HEK293 (cell line): ENCODE results near the gene NCKAP5.

ENCODE experiments used
- CTCF ChIA-PET: fragments of 350-600 bp; formaldehyde crosslinking; extraction: SDS; loops from one replicate; lab custom pipeline; 2021; ENCODE audit warnings: antibody characterized with exemption; lab: Yijun Ruan, JAX
- POLR2A ChIA-PET: fragments of 300-600 bp; formaldehyde crosslinking; extraction: SDS; loops from one replicate; lab custom pipeline; 2020; ENCODE audit warnings: antibody characterized with exemption, inconsistent platforms; lab: Yijun Ruan, JAX
- H3K27ac ChIP-seq: fragments of 200-500 bp; sonication (Bioruptor generic); 2 replicates; pipeline ENCODE4 v1.5.1; 2014; ENCODE audit warnings: low read depth, low read length, control low read depth, inconsistent platforms; ENCODE audit errors: extremely low read depth
- H3K36me3 ChIP-seq, 2 experiments: fragments of 200-500 bp in 1 of 2; sonication (Bioruptor generic) in 1 of 2; 1 replicate in 1 of 2; 2 replicates in 1 of 2; pipeline ENCODE4 v1.5.1; 2014 to 2017; ENCODE audit warnings: inconsistent platforms in 2 of 2, low read length in 2 of 2; ENCODE audit not compliant: control insufficient read depth in 2 of 2, insufficient read depth in 1 of 2
- H3K4me1 ChIP-seq: fragments of 200-500 bp; sonication (Bioruptor generic); 2 replicates; pipeline ENCODE4 v1.5.1; 2014; ENCODE audit warnings: mild to moderate bottlenecking, low read length, inconsistent platforms; ENCODE audit not compliant: control insufficient read depth, insufficient read depth
- H3K4me3 ChIP-seq: 2 replicates; pipeline ENCODE4 v1.5.1; 2011; ENCODE audit warnings: low read depth, mild to moderate bottlenecking, control low read depth, low read length, moderate library complexity
- H3K9me3 ChIP-seq: fragments of 200-500 bp; sonication (Bioruptor generic); 2 replicates; pipeline ENCODE4 v1.5.1; 2014; ENCODE audit warnings: low read depth, low read length, inconsistent platforms; ENCODE audit not compliant: control insufficient read depth, insufficient read depth
- GLI2 ChIP-seq: fragments of 450-650 bp; formaldehyde crosslinking; IDR thresholded peaks from 2 replicates; pipeline ENCODE4; 2017; ENCODE audit warnings: missing biosample characterization, missing genetic modification characterization, low read depth, borderline replicate concordance
- IKZF3 ChIP-seq: fragments of 450-650 bp; IDR thresholded peaks from 2 replicates; pipeline ENCODE4 v1.5.0; 2018; ENCODE audit warnings: missing biosample characterization, mild to moderate bottlenecking, missing genetic modification characterization, moderate library complexity
- KLF1 ChIP-seq: fragments of 450-650 bp; formaldehyde crosslinking; IDR thresholded peaks from 2 replicates; pipeline ENCODE4 v1.5.1; 2016; ENCODE audit warnings: missing biosample characterization, missing genetic modification characterization
- KLF8 ChIP-seq: fragments of 450-650 bp; formaldehyde crosslinking; IDR thresholded peaks from 2 replicates; pipeline ENCODE4 v1.5.1; 2016; ENCODE audit warnings: missing biosample characterization, missing genetic modification characterization
- MYNN ChIP-seq: fragments of 450-650 bp; formaldehyde crosslinking; IDR thresholded peaks from 2 replicates; pipeline ENCODE4 v1.5.1; 2016; ENCODE audit warnings: missing biosample characterization, missing genetic modification characterization, borderline replicate concordance
- SP2 ChIP-seq: fragments of 450-650 bp; formaldehyde crosslinking; IDR thresholded peaks from 2 replicates; pipeline ENCODE4 v1.5.1; 2016; ENCODE audit warnings: missing biosample characterization, missing genetic modification characterization
- SP7 ChIP-seq: fragments of 450-650 bp; formaldehyde crosslinking; IDR thresholded peaks from 2 replicates; pipeline ENCODE4 v1.5.1; 2016; ENCODE audit warnings: missing biosample characterization, missing genetic modification characterization
- YY1 ChIP-seq: fragments of 450-650 bp; formaldehyde crosslinking; IDR thresholded peaks from 2 replicates; pipeline ENCODE4 v1.5.1; 2018; ENCODE audit warnings: missing biosample characterization, missing genetic modification characterization
- ZBTB1 ChIP-seq: fragments of 450-650 bp; formaldehyde crosslinking; IDR thresholded peaks from 2 replicates; pipeline ENCODE4 v1.5.1; 2016; ENCODE audit warnings: missing biosample characterization, missing genetic modification characterization
- ZBTB17 ChIP-seq: fragments of 450-650 bp; formaldehyde crosslinking; IDR thresholded peaks from 2 replicates; pipeline ENCODE4 v1.5.1; 2016; ENCODE audit warnings: missing biosample characterization, missing genetic modification characterization
- ZNF10 ChIP-seq: fragments of 450-650 bp; formaldehyde crosslinking; IDR thresholded peaks from 2 replicates; pipeline ENCODE4 v1.5.1; 2017; ENCODE audit warnings: missing biosample characterization, missing genetic modification characterization
- ZNF202 ChIP-seq: fragments of 450-650 bp; formaldehyde crosslinking; IDR thresholded peaks from 2 replicates; pipeline ENCODE4 v1.5.1; 2016; ENCODE audit warnings: missing biosample characterization, missing genetic modification characterization, borderline replicate concordance
- ZNF248 ChIP-seq: fragments of 450-650 bp; formaldehyde crosslinking; IDR thresholded peaks from 2 replicates; pipeline ENCODE4 v1.5.1; 2017; ENCODE audit warnings: missing biosample characterization, missing genetic modification characterization
- ZNF274 ChIP-seq, 2 experiments: fragments of 200-500 bp in 1 of 2; fragments of 450-650 bp in 1 of 2; sonication (Bioruptor generic) in 1 of 2; formaldehyde crosslinking in 1 of 2; IDR thresholded peaks; 2 replicates each; pipeline versions ENCODE4 v1.5.1 to v1.6.1; 2014 to 2016; ENCODE audit warnings: borderline replicate concordance in 1 of 2, inconsistent platforms in 1 of 2, low read length in 1 of 2, missing biosample characterization in 1 of 2, missing genetic modification characterization in 1 of 2
- ZNF354C ChIP-seq: fragments of 450-650 bp; formaldehyde crosslinking; IDR thresholded peaks from 2 replicates; pipeline ENCODE4 v1.5.1; 2016; ENCODE audit warnings: missing biosample characterization, missing genetic modification characterization, low read depth, borderline replicate concordance
- ZNF366 ChIP-seq: fragments of 450-650 bp; formaldehyde crosslinking; conservative IDR thresholded peaks from 2 replicates; pipeline ENCODE4 v1.5.1; 2016; ENCODE audit warnings: missing biosample characterization, missing genetic modification characterization
- ZNF394 ChIP-seq: fragments of 450-650 bp; formaldehyde crosslinking; IDR thresholded peaks from 2 replicates; pipeline ENCODE4 v1.5.1; 2016; ENCODE audit warnings: missing biosample characterization, missing genetic modification characterization, mild to moderate bottlenecking, moderate library complexity, borderline replicate concordance
- ZNF416 ChIP-seq: fragments of 450-650 bp; formaldehyde crosslinking; IDR thresholded peaks from 2 replicates; pipeline ENCODE4 v1.5.1; 2016; ENCODE audit warnings: missing biosample characterization, missing genetic modification characterization
- ZNF513 ChIP-seq: fragments of 450-650 bp; IDR thresholded peaks from 2 replicates; pipeline ENCODE4 v1.5.1; 2018; ENCODE audit warnings: missing biosample characterization, missing genetic modification characterization
- ZNF548 ChIP-seq: fragments of 450-650 bp; formaldehyde crosslinking; IDR thresholded peaks from 2 replicates; pipeline ENCODE4 v1.5.1; 2016; ENCODE audit warnings: missing biosample characterization, missing genetic modification characterization
- ZNF596 ChIP-seq: fragments of 450-650 bp; IDR thresholded peaks from 2 replicates; pipeline ENCODE4 v1.5.0; 2018; ENCODE audit warnings: missing biosample characterization, mild to moderate bottlenecking, missing genetic modification characterization, moderate library complexity
- ZNF621 ChIP-seq: fragments of 450-650 bp; formaldehyde crosslinking; IDR thresholded peaks from 2 replicates; pipeline ENCODE4 v1.5.1; 2017; ENCODE audit warnings: missing biosample characterization, missing genetic modification characterization
- ZNF768 ChIP-seq: fragments of 450-650 bp; formaldehyde crosslinking; IDR thresholded peaks from 2 replicates; pipeline ENCODE4 v1.5.1; 2018; ENCODE audit warnings: missing biosample characterization, mild to moderate bottlenecking, missing genetic modification characterization
- ZNF776 ChIP-seq: fragments of 450-650 bp; formaldehyde crosslinking; IDR thresholded peaks from 2 replicates; pipeline ENCODE4 v1.5.0; 2017; ENCODE audit warnings: missing biosample characterization, missing genetic modification characterization, borderline replicate concordance
- ZNF791 ChIP-seq: fragments of 450-650 bp; formaldehyde crosslinking; IDR thresholded peaks from 2 replicates; pipeline ENCODE4 v1.5.1; 2016; ENCODE audit warnings: missing biosample characterization, missing genetic modification characterization
- ZSCAN23 ChIP-seq: fragments of 450-650 bp; formaldehyde crosslinking; IDR thresholded peaks from 2 replicates; pipeline ENCODE4 v1.5.1; 2016; ENCODE audit warnings: missing biosample characterization, missing genetic modification characterization

The NCKAP5 gene

GRCh38 chr2:133124446-133124845, 443.8 kb downstream of the NCKAP5 start (continued):
- TF ChIP-seq ZNF513 (tag by site-specific recombination) (no peak), SP7 (tag by site-specific recombination) (no peak), ZBTB17 (no peak), ZNF776 (tag by site-specific recombination) (no peak), ZNF791 (tag by site-specific recombination) (no peak)

GRCh38 chr2:133123904-133124303, 444.4 kb downstream of the NCKAP5 start:
- Histone ChIP-seq H3K36me3 (no peaks in the 10 kb centered on the region), H3K4me1 (no peaks in the 10 kb centered on the region; the same call in 1 of the 2 replicates), H3K4me3 (no peak overlapping the region)
- POLR2A ChIA-PET: no interaction called here
- CTCF ChIA-PET: no interaction called here
- TF ChIP-seq ZNF10 (tag by site-specific recombination) (no peak), ZNF768 (no peak), ZBTB17 (no peak), KLF8 (tag by site-specific recombination) (no peak), IKZF3 (no peak), ZNF274 (IDR thresholded peaks at IDR 0.05; ENCODE audit: low read length) (no peak), ZNF274 (tag by site-specific recombination; IDR thresholded peaks at IDR 0.05; ENCODE audit: borderline replicate concordance) (no peak), MYNN (tag by site-specific recombination) (no peak), ZNF416 (no peak), GLI2 (no peak), ZNF366 (tag by site-specific recombination) (no peak), YY1 (tag by site-specific recombination) (no peak), KLF1 (tag by site-specific recombination) (no peak), ZNF621 (tag by site-specific recombination) (no peak), ZNF248 (tag by site-specific recombination) (no peak), ZNF548 (tag by site-specific recombination) (no peak), SP2 (no peak), ZNF354C (tag by site-specific recombination) (no peak), ZBTB1 (tag by site-specific recombination) (no peak)
- TF ChIP-seq, all 188 proteins: peak for 0
- no peak overlapping the region for H3K27ac ChIP-seq
- no peaks in the 10 kb centered on the region for H3K9me3 ChIP-seq

- H3K27ac ChIP-seq: no peak overlapping the region
- POLR2A ChIA-PET: no interaction called here
- H3K36me3 ChIP-seq: no peaks in the 10 kb centered on the region
- CTCF ChIA-PET: no interaction called here
- no peaks in the 10 kb centered on the region for H3K9me3 ChIP-seq
- H3K4me1 ChIP-seq: no peaks in the 10 kb centered on the region; the same call in 1 of the 2 replicates
- no peak for TF ChIP-seq ZNF394 (tag by site-specific recombination)
- TF ChIP-seq ZNF10 (tag by site-specific recombination): no peak
- no peak for TF ChIP-seq ZSCAN23 (tag by site-specific recombination)
- TF ChIP-seq ZNF596 (tag by site-specific recombination): no peak
- TF ChIP-seq ZNF202 (tag by site-specific recombination): no peak
- H3K4me3 ChIP-seq: no peak overlapping the region
Observed at GRCh38 chr2:133123393-133123792, 444.9 kb downstream of the NCKAP5 start.
